Measurements from ENCODE around the gene JADE3.

DNA sequence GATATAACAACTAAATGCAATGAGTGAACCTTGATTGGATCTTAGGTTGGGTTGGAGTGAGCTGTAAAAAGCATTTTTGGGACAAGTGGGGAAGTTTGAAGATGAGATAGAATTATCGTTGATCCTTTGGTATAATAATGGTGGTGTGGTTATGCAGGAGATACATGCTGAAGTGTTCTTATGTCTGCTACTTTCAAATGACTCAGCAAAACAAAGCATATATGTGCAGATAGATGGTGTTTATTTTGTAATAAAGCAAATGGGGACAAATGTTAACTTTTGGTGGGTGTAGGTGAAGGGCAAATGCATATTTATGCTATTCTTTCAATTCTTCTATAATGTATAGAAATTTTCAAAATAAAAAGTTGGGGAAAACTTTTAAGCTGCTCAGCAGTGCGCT, 49.1 kb upstream of the JADE3 start:
- no peak for TF ChIP-seq POLR2A (IDR thresholded peaks at IDR 0.05)
- TF ChIP-seq, protein P1, sequence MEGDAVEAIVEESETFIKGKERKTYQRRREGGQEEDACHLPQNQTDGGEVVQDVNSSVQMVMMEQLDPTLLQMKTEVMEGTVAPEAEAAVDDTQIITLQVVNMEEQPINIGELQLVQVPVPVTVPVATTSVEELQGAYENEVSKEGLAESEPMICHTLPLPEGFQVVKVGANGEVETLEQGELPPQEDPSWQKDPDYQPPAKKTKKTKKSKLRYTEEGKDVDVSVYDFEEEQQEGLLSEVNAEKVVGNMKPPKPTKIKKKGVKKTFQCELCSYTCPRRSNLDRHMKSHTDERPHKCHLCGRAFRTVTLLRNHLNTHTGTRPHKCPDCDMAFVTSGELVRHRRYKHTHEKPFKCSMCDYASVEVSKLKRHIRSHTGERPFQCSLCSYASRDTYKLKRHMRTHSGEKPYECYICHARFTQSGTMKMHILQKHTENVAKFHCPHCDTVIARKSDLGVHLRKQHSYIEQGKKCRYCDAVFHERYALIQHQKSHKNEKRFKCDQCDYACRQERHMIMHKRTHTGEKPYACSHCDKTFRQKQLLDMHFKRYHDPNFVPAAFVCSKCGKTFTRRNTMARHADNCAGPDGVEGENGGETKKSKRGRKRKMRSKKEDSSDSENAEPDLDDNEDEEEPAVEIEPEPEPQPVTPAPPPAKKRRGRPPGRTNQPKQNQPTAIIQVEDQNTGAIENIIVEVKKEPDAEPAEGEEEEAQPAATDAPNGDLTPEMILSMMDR (IDR thresholded peaks at IDR 0.05), result no peak

All from heart left ventricle (tissue), 13 donors.